ENCODE results near the gene ANO1.
A peak's percentile ranks its signal among the peaks of the same experiment; 100 is the strongest.

The ANO1 gene

DNA sequence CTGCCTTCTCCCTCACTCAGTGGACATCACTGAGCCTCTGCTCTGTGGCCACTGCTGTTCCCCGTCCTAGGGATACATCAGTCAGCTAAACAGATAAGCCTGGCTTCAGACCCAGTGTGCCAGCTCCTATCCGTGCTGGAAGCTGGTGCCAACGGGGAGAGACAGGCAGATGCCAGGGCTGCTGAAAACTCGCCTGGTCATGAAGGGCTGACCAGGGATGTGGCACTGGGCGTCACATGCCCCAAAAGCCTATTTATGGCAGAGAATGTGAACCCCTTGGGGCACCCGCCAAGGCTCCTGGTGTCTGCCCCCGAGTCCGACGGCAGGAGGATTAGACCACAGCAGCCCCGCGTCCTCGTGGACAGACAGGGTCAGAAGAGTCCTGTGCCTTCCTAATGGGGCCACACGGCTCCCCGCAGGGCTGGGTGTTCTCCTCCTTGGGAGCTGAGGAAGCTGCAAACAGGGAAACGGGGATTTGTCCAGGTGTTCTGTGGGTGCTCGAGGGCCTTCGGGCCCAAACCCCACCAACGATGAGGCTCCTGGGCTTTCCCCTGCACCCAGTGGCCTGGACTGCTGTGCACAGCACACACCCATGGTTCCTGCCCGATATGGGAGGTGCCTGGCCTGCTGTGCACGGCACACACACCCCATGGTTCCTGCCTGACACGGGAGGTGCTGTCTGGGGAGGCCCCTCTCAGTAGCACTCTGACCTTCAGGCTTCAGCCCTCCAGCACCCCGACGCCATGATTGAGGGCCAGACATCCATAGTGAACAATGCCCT lies 19.9 kb downstream of the ANO1 start:
- DNase-seq (ENCODE audit: low spot score) = no peak

DNA sequence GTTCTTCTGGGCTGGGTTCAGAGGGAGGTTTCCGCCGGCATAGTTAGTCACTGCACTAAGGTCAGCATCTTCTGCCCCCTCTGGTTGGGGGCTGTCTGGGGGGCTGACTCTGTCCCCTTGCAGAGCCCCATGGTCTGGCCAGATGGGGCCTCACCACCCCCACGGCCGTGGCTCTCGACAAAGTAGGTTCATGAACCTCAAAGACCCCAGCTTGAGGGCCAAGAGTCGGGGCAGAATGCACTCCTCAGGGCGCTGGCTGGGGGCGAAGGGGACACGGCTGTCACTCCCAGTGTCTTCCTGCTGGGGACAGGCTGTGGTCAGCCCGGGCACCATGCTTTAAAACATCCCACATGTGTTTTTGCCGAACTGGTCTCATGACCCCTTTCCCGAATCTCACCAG lies 20.8 kb downstream of the ANO1 start:
- DNase-seq (ENCODE audit: low spot score) = no peak

DNA sequence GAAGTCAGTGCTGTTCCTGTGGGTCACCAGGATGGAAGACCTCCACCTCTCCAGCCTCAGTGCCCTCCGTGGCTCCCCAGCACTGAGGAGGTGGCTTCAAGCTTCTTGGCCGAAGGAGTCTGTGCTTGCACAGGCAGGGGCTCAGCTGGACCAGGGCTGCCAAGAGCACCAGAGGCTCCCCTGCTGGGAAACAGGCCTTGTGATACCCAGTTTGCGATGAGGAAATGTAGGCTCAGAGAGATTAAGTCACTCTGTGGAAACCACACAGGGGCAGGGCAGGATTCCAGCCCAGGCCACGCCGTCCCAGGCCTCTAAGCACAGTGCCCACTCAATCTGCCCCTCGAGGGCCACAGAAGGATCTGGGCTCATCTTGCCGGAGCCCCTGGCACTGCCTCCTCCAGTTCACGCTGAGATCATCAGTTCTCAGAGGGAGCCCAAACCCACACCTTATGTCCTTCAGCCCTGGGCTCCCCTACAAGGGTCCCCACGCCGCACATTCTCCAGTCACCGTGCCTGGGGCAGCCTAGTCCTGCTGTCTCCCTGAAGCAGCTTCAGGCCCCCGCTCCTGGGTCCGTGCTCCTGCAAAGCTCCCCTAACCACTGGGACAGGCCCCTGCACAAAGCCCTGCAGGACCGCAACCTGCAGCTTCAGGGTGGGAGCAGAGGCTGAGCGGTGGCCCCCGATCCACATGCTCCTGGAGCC lies 21.6 kb downstream of the ANO1 start:
- peak; percentile 52 for DNase-seq (ENCODE audit: low spot score)

DNA sequence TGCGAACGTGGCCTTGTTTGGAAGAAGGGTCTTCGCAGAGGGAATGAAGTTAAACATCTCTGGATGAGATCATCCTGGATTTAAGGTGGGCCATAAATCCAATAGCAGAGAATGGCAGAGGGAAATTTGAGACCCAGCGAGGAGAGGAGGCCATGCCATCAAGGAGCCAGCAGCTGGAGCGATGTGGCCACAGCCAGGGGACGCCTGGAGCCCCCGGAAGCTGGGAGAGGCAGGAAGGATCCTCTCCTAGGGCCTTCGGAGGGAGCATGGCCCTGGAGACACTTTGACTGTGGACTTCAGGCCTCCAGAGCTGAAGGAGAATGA lies 22.1 kb downstream of the ANO1 start:
- no peak for DNase-seq (ENCODE audit: low spot score)

DNA sequence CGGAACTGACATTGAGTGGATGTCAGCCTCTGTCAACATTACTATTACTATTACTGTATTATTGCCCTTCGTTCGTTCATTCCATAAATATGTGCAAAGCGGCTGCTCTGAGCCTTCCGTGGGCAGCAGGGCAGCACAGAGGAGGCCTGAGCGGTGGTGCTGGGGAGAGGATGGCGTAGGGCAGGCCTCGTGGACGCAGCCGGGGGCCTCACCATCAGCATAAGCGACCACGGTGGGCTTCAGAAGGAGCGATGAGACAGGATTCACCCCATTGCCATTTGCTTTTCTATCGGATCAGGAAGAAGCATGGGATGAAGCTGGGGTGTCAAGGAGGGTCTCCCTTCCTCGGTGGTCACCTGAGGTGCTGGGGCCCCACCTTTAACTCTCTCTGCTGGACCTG lies 22.7 kb downstream of the ANO1 start:
- no peak for DNase-seq (ENCODE audit: low spot score)

- no peak for DNase-seq (ENCODE audit: low spot score)
Measured at GRCh38 chr11:70103256-70103975, 25.3 kb downstream of the ANO1 start.

DNA sequence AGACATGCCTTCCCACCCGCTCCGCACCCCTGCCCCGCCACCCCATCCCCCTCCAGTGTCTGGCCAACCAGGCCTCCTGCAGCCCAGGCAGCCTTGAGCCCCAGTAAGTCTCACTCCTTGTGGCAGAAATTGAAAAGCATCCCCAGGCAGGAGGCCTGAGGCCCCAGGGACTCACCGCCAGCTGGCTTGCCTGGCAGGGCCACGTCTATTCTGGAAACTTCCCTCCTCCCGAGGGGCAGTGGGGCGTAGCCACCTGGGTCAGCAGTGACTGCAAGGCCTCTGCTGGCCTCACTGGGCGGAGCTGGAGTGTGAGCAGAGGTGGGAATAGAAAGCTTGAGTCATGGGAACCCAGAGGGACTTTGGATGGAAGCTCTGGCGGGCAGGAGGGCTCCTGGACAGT lies 26.3 kb downstream of the ANO1 start:
- DNase-seq (ENCODE audit: low spot score) = no peak

DNA sequence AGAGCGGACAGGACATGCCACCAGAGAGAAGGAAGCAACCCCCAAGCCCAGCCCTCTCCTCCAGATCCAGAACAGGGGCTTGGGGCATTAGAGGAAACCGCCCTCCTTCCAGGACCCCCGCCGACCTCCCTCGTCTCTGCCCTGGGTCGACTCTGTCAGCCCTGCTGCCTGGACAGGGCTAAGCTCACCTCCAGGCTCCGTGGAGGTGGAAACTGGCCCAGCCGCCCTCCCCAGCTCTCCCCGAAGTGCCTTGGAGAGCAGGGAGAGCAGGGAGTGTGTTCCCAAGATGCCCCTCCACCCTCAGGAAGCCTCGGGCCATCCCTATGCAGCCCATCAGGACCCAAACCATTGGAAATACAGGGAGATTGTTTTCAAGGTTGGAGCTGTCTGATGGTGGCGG lies 26.8 kb downstream of the ANO1 start:
- no peak for DNase-seq (ENCODE audit: low spot score)

DNA sequence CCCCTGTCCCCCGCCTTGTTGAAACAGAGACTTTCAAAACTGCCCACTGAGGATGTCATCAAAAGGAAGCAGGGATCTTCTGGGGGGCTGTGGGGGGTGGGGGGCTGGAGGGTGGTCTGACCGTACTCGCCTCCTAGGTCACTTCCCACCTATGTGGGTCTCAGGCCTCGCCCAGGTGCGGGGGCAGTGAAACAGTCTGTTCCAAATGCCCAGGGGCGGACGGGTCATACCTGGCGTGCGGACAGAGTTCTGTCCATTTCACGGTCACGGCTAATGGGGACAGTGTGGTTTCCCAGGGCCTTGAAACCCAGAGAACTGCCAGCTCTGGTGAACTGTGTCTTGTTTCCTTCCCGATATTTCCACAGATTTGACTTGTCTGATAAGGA lies 27.2 kb downstream of the ANO1 start:
- DNase-seq (ENCODE audit: low spot score) = no peak

DNA sequence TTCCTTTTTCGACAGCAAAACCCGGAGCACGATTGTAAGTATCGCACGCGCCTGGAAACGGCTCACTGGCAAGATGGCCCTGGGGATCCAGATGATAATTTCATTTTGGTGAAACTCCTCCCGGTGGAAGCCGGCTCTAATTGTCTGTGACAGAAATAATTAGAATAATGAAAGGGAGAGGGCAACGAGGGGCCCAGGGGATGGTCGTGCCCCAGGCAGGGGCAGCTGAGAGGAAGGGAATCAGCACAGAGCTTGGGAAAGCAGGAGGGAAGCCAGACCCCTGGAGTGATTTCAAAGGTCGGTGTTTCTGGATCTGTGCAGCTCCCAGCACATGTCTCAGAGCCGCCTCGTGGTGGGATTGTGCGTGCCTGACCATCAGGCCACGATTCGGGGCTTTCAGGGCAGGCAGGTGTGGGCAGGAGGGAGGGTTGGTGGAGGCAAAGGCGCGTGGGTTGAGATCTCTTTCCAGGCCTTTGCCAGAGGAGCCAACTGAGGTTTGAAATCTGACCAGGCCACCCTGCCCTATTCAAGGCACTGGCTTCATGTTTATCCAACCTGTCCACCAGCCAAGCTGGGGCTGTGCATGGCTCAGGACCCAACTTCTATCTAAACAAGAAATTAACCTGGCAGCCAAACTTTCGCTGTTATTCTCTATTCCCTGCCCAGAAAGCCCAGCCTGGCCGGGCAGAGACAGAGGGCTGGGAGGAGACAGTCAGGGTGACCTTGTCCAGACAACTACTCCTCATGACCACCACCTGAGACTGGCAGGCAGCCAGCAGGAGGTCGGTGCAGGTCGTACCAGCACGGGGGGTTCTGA lies 27.8 kb downstream of the ANO1 start:
- DNase-seq (ENCODE audit: low spot score) = no peak

GRCh38 chr11:70106757-70107156 lies 28.6 kb downstream of the ANO1 start:
- DNase-seq (ENCODE audit: low spot score) = no peak

DNA sequence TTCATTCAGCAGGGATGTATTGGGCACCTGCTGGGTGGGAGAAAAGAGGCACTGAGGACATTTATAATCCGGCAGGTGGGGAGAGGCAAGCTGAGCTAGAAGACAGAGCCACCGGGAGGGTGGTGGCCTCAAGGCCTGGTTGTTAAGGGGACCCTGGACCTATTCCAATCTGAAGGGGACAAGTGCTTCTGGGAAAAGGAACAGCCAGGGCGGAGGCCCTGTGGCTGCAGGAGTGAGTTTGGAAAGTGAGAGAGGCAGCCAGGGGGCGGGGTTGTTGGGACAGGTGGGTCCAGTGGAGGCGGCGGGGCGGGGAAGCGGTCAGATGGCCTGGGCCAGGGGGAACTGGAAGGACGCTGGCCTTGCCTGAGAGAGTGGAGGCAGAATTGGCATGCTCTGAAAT lies 29.1 kb downstream of the ANO1 start:
- DNase-seq (ENCODE audit: low spot score) = no peak

DNA sequence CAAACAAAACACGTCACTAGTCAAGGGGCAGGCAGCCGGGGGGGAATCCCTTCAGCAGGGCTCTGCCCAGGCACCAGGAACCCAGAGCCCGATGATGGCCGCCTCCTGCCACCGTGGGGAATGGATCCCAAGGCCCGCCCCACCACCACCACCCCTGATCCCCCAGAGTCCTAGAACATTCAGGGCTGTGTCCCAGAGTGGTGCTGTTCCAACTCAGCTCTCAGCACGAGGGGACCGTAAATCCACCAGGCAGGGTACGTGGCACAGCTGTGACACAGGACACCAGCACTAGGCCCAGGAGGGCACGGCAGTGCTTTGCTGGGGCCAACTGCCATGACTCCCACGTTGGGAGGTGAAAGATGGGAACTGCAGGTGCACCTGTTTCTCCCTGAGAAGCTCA lies 29.6 kb downstream of the ANO1 start:
- no peak for DNase-seq (ENCODE audit: low spot score)

DNA sequence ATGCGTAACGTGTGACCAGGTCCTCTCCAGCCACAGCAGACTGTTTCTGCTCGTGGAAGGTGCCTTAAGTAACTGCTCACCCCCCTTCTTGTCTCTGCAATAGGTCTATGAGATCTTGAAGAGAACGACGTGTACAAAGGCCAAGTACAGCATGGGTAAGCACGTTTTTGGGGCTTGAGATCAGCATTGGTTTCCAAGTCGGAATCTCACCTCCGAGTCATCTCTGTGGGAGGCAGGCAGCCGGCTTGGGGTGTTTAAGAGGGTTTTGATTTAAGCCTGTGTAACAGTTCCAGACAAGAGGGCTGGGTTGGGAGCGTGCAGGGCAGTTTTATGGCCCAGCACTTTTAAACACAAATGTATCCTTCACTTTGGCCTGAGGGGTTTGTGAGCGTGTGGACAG lies 30.1 kb downstream of the ANO1 start:
- peak; percentile 43 for DNase-seq (ENCODE audit: low spot score)

DNA sequence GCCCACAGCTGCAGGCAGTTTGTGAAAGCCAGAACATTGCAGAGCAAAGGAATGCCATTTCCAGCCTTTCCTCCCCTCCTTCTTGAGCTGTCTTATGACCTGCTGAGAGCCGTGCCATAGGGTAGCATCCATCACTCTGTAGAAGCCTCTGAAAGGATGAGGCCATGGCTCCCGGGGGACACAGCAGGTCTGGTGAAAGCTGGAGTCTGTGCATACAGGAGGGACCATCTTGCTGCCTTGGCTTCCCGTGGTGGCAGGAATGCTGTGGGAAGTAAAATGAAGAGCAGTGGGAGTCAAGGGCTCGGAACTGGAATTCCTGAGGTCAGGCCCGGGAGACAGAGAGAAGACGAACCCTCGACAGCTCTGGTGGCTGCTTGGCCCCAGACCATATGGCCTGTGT lies 30.9 kb downstream of the ANO1 start:
- DNase-seq (ENCODE audit: low spot score) = peak; percentile 30

- DNase-seq (ENCODE audit: low spot score) = no peak
Measured at GRCh38 chr11:70109903-70110302, 31.8 kb downstream of the ANO1 start.

DNA sequence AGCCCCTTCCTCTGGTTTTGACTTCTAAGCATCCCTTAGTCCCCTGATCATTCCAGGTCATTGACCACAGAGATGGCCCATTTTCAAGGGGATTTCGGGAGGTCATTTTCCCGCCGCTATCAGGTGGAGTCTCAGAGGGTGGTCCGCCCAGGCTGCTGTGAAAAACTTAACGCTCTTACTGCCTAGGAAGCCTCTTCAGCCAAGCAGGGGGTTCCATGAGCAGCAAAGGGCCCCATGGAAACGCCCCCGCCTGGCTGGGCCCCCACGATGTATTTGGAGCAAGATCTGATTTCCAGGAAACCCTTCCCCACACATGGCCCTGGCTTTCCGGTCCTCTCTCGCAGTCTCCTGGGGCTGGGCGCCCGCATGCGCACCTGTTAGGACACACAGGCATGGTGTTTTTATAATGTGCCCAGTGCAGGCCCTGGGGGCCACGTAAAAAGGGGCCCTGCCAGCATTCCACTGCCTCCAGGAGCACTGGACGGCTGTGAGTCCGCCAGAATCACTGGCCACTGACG lies 32.5 kb downstream of the ANO1 start:
- no peak for DNase-seq (ENCODE audit: low spot score)

- DNase-seq (ENCODE audit: low spot score) = peak; percentile 52
Measured at GRCh38 chr11:70111269-70112016, 33.3 kb downstream of the ANO1 start.

- DNase-seq (ENCODE audit: low spot score) = no peak
Measured at GRCh38 chr11:70112017-70112434, 33.9 kb downstream of the ANO1 start.

GRCh38 chr11:70113801-70114200 lies 35.7 kb downstream of the ANO1 start:
- DNase-seq (ENCODE audit: low spot score) = no peak

DNA sequence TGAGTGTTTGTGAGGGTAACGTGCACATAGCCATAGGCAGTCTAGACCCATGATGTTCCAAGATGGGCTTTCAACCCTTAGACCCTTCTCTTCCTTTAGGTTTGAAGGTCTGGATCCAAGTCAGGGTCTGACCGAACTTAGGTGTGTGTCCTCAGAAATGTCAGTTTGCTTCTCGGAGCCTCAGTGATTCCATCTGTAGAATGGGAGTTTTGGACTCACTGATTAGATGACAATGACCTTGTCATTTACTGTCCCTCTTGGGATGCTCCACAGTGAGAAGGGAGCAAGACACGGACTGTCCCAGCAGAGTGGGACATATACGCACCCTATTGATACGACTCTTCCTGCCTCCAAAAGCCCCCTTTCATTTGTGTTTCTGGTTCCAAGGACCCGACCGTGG lies 37.7 kb downstream of the ANO1 start:
- no peak for DNase-seq (ENCODE audit: low spot score)
